GM12878 (cell line): ENCODE results near the gene MRTFA. TPM values are rescaled to one million over a fixed set of nuclear protein-coding genes. Genes with fewer than 3 reads are reported as not detected.

ENCODE experiments used
- ATAC-seq: fragments of 200-7000 bp; cut with Tn5 transposase; 3 replicates; pipeline ENCODE4 v1.9.1; 2020; ENCODE audit warnings: mild to moderate bottlenecking, moderate library complexity
- BruUV-seq: library from RNA; stranded (reverse); fragments of 400-500 nt; replicated peaks from 2 replicates; lab custom pipeline; 2021; lab: Mats Ljungman, UMichigan
- CTCF ChIA-PET: fragments of 300-600 bp; sonication (Branson Sonifier 250); formaldehyde crosslinking; extraction: SDS; loops from one replicate; lab custom pipeline; 2021; ENCODE audit warnings: inconsistent platforms; lab: Yijun Ruan, JAX
- POLR2A ChIA-PET: fragments of 350-600 bp; formaldehyde crosslinking; extraction: SDS; loops from one replicate; lab custom pipeline; 2021; ENCODE audit warnings: inconsistent platforms; lab: Charles Lee
- RAD21 ChIA-PET: fragments of 300-600 bp; sonication (Branson Sonifier 250); formaldehyde crosslinking; loops from one replicate; lab custom pipeline; 2023; ENCODE audit warnings: antibody characterized with exemption; ENCODE audit not compliant: unreplicated experiment; lab: Charles Lee
- SMC1A ChIA-PET: fragments of 300-600 bp; sonication (Branson Sonifier 250); formaldehyde crosslinking; loops from one replicate; lab custom pipeline; 2023; ENCODE audit not compliant: unreplicated experiment, uncharacterized antibody; lab: Charles Lee
- DNase-seq: peaks from one replicate; pipeline ENCODE4 v3.0.0-alpha.2; 2011; ENCODE audit warnings: low read depth, low spot score
- FAIRE-seq: peaks from 3 replicates; lab custom pipeline; 2011; peaks lifted over from hg19 to GRCh38; lab: Jason Lieb, UNC
- H2AFZ ChIP-seq: 2 replicates; pipeline ENCODE4 v1.6.0; 2011; ENCODE audit warnings: low read depth, low read length, control low read depth; ENCODE audit not compliant: control insufficient read depth
- H3K27ac ChIP-seq: 2 replicates; pipeline ENCODE4 v1.5.1; 2011; ENCODE audit warnings: control low read depth; ENCODE audit not compliant: control insufficient read depth, insufficient read depth
- H3K27me3 ChIP-seq, 2 experiments: replicated peaks in 1 of 2; 2 replicates each; pipeline versions ENCODE4 v1.6.0 to v1.6.1; 2011; ENCODE audit warnings: low read length in 1 of 2; ENCODE audit not compliant: control insufficient read depth in 2 of 2, insufficient read depth in 2 of 2
- H3K36me3 ChIP-seq, 2 experiments: 2 replicates each; pipeline ENCODE4 v1.5.1; 2011; ENCODE audit warnings: low read length in 1 of 2; ENCODE audit not compliant: control insufficient read depth in 2 of 2, insufficient read depth in 2 of 2
- H3K4me1 ChIP-seq: 2 replicates; pipeline ENCODE4 v1.6.1; 2011; ENCODE audit warnings: mild to moderate bottlenecking, low read length, moderate library complexity, mixed read lengths; ENCODE audit not compliant: control insufficient read depth, insufficient read depth
- H3K4me2 ChIP-seq: 2 replicates; pipeline ENCODE4 v1.6.0; 2011; ENCODE audit warnings: control low read depth; ENCODE audit not compliant: control insufficient read depth, insufficient read depth
- H3K4me3 ChIP-seq: fragments of 200-600 bp; sonication (generic); 2 replicates; pipeline ENCODE4 v1.5.1; 2016
- H3K79me2 ChIP-seq: 2 replicates; pipeline ENCODE4 v1.6.0; 2011; ENCODE audit warnings: low read length; ENCODE audit not compliant: control insufficient read depth, insufficient read depth
- H3K9ac ChIP-seq: 2 replicates; pipeline ENCODE4 v1.8.0; 2011; ENCODE audit warnings: low read length, control low read depth, mixed read lengths; ENCODE audit not compliant: control insufficient read depth, insufficient read depth
- H3K9me3 ChIP-seq: replicated peaks from 3 replicates; pipeline ENCODE4 v1.5.1; 2011; ENCODE audit warnings: mild to moderate bottlenecking, low read length; ENCODE audit not compliant: control insufficient read depth, insufficient read depth
- H4K20me1 ChIP-seq: 2 replicates; pipeline ENCODE4 v1.6.0; 2011; ENCODE audit not compliant: control insufficient read depth, insufficient read depth
- BHLHE40 ChIP-seq, 2 experiments: fragments of 450-650 bp in 1 of 2; IDR thresholded peaks; 2 replicates each; pipeline ENCODE4 v1.6.1; 2011 to 2017; ENCODE audit warnings: low read depth in 2 of 2, borderline replicate concordance in 1 of 2, improper control_type of control experiment in 1 of 2, low read length in 1 of 2, mild to moderate bottlenecking in 1 of 2
- E4F1 ChIP-seq: fragments of 450-650 bp; IDR thresholded peaks from 2 replicates; pipeline ENCODE4 v1.6.1; 2018; ENCODE audit warnings: borderline replicate concordance, mild to moderate bottlenecking; ENCODE audit not compliant: partially characterized antibody
- GABPA ChIP-seq: IDR thresholded peaks from 2 replicates; pipeline ENCODE4 v1.6.1; 2014; ENCODE audit warnings: antibody characterized with exemption, low read depth, mild to moderate bottlenecking, inconsistent platforms
- IKZF2 ChIP-seq, 2 experiments: fragments of 450-650 bp; IDR thresholded peaks; 2 replicates each; pipeline ENCODE4 v1.6.1; 2017; ENCODE audit warnings: mild to moderate bottlenecking in 2 of 2, moderate library complexity in 2 of 2
- MEF2B ChIP-seq: fragments of 450-650 bp; IDR thresholded peaks from 2 replicates; pipeline ENCODE4 v1.6.1; 2018; ENCODE audit warnings: mild to moderate bottlenecking, moderate library complexity; ENCODE audit not compliant: partially characterized antibody, poor library complexity, severe bottlenecking
- RBBP5 ChIP-seq: fragments of 200-600 bp; sonication (generic); conservative IDR thresholded peaks from 2 replicates; pipeline ENCODE4 v1.6.1; 2016
- RFX5 ChIP-seq: IDR thresholded peaks from 2 replicates; pipeline ENCODE4 v1.6.1; 2011; ENCODE audit warnings: low read depth, low read length, improper control_type of control experiment
- SMARCA5 ChIP-seq: fragments of 450-650 bp; IDR thresholded peaks from 2 replicates; pipeline ENCODE4 v1.6.1; 2017; ENCODE audit warnings: mild to moderate bottlenecking
- SREBF1 ChIP-seq: IDR thresholded peaks from 2 replicates; pipeline ENCODE4 v1.6.1; 2012; ENCODE audit warnings: mild to moderate bottlenecking, low read length
- WRNIP1 ChIP-seq: IDR thresholded peaks from 2 replicates; pipeline ENCODE4 v1.6.1; 2011; ENCODE audit warnings: low read depth, low read length, improper control_type of control experiment, borderline replicate concordance
- ZBTB11 ChIP-seq: fragments of 450-650 bp; formaldehyde crosslinking; IDR thresholded peaks from 2 replicates; pipeline ENCODE4 v1.5.0; 2022; ENCODE audit warnings: mild to moderate bottlenecking, missing genetic modification characterization
- ZBTB33 ChIP-seq: fragments of 450-650 bp; IDR thresholded peaks from 2 replicates; pipeline ENCODE4 v1.6.1; 2017; ENCODE audit warnings: mild to moderate bottlenecking
- ZBTB4 ChIP-seq: fragments of 450-650 bp; formaldehyde crosslinking; IDR thresholded peaks from 2 replicates; pipeline ENCODE4 v1.4.0; 2022; ENCODE audit warnings: mild to moderate bottlenecking, moderate library complexity
- ZSCAN29 ChIP-seq: fragments of 450-650 bp; IDR thresholded peaks from 2 replicates; pipeline ENCODE4 v1.6.1; 2017; ENCODE audit warnings: mild to moderate bottlenecking, moderate library complexity
- WGBS: methylation state at CpG from one replicate; pipeline ENCODE4 v1.1.6; 2016; ENCODE audit warnings: low lambda C conversion rate; ENCODE audit not compliant: insufficient replicate concordance, insufficient coverage; ENCODE audit errors: missing lambda C conversion rate; 5-methylcytosine and 5-hydroxymethylcytosine counted together
- in situ Hi-C: fragments of 300-500 bp; cut with MboI; formaldehyde crosslinking; loops from 9 replicates; pipeline ENCODE4 v1.14.3; 2018; ENCODE audit warnings: mixed read lengths
- intact Hi-C: fragments of 100-400 bp; cut with micrococcal nuclease; formaldehyde crosslinking; loops from one replicate; pipeline ENCODE4 v1.14.2; 2022; ENCODE audit not compliant: unreplicated experiment
- polyA plus RNA-seq, 11 experiments: library from polyadenylated mRNA; depleted of rRNA in 4 of 11; unstranded in 6 of 11; stranded (reverse) in 5 of 11; fragments of >200 nt; fragmentation: Nextera tagmentation in 4 of 11; fragmentation: Illumina TruSeq in 1 of 11; extraction: Ambion mirVana in 4 of 11; extraction: Trizol in 1 of 11; gene quantifications; 1 replicate in 1 of 11; 2 replicates in 10 of 11; pipeline versions ENCODE4 v1.2.1 to v1.2.3, GENCODE V29; 2011 to 2016; ENCODE audit warnings: inconsistent platforms in 2 of 11, missing spikeins in 2 of 11, low read depth in 1 of 11
- total RNA-seq, 4 experiments: library from RNA; depleted of rRNA in 3 of 4; stranded (reverse); fragments of >200 nt in 3 of 4; fragmentation: Illumina TruSeq in 1 of 4; extraction: Trizol in 1 of 4; gene quantifications; 2 replicates each; pipeline versions ENCODE4 v1.2.1 to v1.2.3, GENCODE V29; 2013 to 2021

Gene MRTFA
- total and polyA plus RNA-seq, 10 of the 15 experiments (the other 5 are each of a cell fraction or from before 2014, with no cell fraction given): 2.0 to 63.9 (median 17.9) TPM

GRCh38 chr22:40571887-40572286 lies 64.6 kb downstream of the MRTFA start:
- H3K4me2 ChIP-seq: no peak overlapping the region
- no peak overlapping the region for H3K9ac ChIP-seq
- no TSS peak for BruUV-seq
- intact Hi-C loops: no loop called here
- H3K36me3 ChIP-seq: peaks cover 0 to 2% of the 10 kb centered on the region in 2 experiments; a peak in 1 of 4 replicates
- SMC1A ChIA-PET: interaction anchor here (0.6 to 1.0 kb wide), 2 partner anchors 11 to 16 kb away, joined by 3 to 4 read pairs; no protein-coding TSS in a partner anchor
- H4K20me1 ChIP-seq: no peaks in the 10 kb centered on the region
- in situ Hi-C loops: no loop called here
- ATAC-seq (no peak), FAIRE-seq (no peak), DNase-seq (no peak)
- H3K4me1 ChIP-seq: no peaks in the 10 kb centered on the region
- RAD21 ChIA-PET: no interaction called here
- peaks cover 4% of the 10 kb centered on the region; the same call in 2 of the 3 replicates for H3K9me3 ChIP-seq
- CTCF ChIA-PET: no interaction called here
- peaks cover 2% of the 10 kb centered on the region for H3K79me2 ChIP-seq
- H3K27me3 ChIP-seq: no peaks in the 10 kb centered on the region
- no peak overlapping the region for H3K4me3 ChIP-seq
- H3K27ac ChIP-seq: no peak overlapping the region
- H2AFZ ChIP-seq: no peak overlapping the region
- POLR2A ChIA-PET: no interaction called here
- 98% methylated on average over 2 of the region's 3 CpGs for WGBS
- TF ChIP-seq BHLHE40 (IDR thresholded peaks at IDR 0.05; ENCODE audit: borderline replicate concordance in 1 of 2, low read depth in 2 of 2, low read length in 1 of 2) (no peak), ZBTB11 (CRISPR knock-in tag) (no peak), ZBTB33 (no peak), WRNIP1 (no peak), RFX5 (no peak), ZBTB4 (CRISPR knock-in tag) (no peak), SREBF1 (no peak), E4F1 (no peak), GABPA (no peak), MEF2B (no peak), IKZF2 (IDR thresholded peaks at IDR 0.05) (no peak), RBBP5 (no peak), ZSCAN29 (no peak), SMARCA5 (no peak)
